Raji (cell line): ENCODE measurements around the gene POLR1A.

ENCODE experiments used
- POLR2A ChIP-seq: IDR thresholded peaks from 2 replicates; pipeline ENCODE4 v1.6.1; 2011; ENCODE audit warnings: low read depth, low read length, control low read depth; ENCODE audit not compliant: insufficient read depth

POLR1A gene

DNA sequence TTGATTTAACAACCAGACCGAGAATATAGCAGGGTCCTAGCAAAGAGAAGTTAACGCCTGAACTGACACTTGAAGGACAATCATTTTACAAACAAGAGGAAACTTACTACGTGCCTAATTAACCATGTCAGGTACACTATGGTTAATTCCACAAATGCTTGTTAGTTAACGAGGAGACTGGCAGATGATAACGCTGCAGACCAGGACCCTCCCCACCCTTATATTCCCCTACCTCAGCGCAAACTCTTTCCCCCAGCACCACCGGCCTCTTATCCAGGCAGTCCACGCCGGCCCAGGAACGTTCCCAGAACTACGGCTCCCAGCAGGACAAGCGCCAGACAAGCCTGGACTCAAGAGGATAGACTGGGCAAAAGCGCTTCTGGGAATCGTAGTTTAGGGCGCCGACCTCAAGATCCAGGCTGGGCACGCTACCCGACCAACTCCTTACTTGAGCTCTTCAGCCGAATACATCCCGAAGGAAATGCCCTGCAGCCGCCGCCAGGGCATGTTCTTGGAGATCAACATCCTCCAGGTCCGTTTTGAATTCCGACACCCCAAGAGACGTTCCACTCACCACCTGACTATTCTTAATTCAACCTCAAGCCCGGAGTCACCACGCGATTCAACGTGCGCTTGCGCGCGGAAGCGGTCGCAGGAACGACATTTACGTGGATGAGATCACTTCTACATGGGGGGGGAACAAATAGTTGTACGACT is at the start of gene POLR1A:
TSS of gene POLR1A (minus strand) at position 635 of the 717 bp plus-strand sequence. CDS start at position 525, 110 bp downstream.
- TF ChIP-seq POLR2A, result no peak; the same call in 1 of the 2 replicates

DNA sequence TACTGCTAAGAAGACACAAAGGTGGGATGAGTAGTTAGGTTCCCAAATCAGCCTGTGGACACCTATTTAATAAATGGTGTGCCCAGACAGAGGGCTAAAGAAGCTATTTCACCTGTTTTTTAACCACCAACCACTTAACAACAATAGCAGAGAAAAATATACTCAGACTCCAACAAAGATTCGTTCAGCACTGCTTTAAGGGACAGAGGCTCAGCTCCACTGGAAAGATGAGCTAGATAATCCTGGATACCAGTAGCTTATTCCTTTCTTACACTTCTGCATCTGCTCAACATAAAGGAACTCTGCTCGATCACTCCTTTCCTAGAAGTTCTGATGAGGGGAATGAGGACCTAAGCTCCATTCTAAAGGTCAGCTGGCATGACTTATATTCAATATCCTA is 44.8 kb upstream of the POLR1A start:
- TF ChIP-seq POLR2A, result no peak

DNA sequence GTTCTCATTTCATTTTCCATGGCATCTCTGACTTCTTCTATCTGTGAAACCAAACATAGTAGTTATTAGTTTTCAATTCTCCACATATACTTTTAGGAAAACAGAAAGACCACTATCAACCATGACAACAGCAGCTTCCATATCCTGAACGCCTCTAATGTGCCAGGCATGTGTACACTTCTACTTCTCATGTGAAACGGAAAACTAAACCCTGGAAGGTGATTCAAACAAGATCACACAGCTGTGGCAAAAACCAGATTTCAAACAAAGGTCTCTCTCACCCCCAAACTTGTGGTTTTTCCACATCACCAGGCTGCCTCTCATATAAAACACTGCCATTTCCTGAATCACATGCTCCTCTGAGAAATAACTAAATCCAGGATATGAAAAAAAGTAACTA is 42.1 kb upstream of the POLR1A start:
- TF ChIP-seq POLR2A, result no peak

DNA sequence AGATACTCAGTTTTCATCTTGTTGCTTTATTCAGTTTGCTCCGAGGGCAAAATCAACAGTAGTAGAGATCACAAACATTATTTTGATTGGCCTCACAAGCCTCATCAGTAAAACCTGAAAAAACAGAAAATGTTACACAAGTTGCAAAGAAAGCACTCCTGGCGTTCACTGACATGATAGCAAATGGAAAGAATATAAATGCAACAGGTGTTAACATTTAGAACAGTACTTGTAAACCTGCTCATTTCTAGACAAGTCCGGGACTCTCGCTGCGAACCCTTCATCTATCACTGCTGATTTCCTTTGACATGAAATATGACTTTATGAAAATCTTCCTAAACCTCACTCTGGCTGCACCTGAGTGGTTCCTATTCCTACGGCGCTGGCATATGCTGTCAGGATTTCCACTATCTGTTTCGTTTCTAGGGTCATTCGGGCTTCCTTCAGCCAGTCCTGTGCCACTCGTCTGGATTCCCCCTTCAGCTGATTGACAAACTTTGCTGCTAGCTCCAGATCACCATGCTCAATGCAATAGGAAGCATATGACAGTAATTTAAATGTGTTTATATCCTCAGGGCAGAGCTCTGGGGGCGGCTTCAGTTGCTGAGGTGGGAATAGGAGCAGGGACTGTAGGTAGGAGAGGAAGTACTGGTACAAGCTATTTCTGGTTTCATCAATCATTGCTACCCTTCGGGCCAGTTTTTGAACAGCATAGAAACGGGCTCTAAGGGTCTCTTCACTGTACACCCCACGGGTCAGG is 38.4 kb upstream of the POLR1A start:
- TF ChIP-seq POLR2A, result no peak

DNA sequence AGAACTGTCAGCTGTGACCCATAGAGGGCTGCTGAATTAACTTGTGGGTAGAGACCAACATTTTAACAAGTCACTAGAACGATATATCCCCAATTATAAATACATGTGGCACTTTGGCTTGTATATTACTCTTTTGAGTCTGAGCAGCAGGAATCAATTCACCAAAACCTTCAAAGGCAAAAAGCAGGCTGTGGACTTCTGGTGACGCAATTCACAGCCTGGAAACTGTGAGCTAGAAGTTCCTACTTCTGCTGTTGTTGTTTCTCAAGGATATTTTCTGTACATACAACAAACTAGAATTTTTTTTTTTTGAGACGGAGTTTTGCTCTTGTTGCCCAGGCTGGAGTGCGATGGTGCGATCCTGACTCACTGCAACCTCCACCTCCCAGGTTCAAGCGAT is 37.6 kb upstream of the POLR1A start:
- TF ChIP-seq POLR2A, result no peak

DNA sequence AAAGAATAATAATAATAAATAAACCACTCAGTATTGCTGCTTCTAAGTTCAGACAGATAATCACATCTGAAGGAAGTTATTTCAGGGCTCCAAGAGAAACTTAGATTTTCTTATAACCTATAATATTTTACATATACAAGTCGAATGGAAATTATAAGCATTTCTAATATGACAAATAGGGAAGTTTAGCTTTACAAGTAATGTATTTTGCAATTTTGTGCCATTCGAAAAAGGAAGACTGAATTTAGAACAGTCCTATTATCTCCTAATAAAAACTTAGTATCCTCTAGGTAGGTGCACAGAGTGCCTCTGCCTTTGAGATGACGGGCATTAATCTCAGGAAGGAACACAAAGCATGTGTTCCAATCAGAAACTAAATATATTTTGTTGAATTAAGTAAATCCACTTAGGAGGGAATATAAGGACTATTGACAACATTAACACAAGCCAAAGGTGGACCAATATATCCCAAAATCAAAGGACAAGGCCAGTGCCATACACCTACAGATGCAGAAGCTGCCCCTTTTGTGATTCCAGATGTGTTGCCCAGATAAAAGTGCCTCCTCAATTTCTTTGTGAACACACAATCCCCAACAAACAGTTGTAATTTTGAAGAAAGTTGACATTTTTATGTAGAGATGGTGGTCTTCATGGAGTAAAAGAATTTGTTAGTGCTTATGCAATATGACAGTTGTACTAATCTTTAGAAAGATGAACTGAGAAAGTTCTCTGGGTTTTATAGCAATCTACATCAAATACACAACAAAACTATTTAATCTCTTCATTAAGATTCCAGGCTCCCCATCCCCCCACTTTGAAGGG is 37.0 kb upstream of the POLR1A start:
- TF ChIP-seq POLR2A, result no peak

DNA sequence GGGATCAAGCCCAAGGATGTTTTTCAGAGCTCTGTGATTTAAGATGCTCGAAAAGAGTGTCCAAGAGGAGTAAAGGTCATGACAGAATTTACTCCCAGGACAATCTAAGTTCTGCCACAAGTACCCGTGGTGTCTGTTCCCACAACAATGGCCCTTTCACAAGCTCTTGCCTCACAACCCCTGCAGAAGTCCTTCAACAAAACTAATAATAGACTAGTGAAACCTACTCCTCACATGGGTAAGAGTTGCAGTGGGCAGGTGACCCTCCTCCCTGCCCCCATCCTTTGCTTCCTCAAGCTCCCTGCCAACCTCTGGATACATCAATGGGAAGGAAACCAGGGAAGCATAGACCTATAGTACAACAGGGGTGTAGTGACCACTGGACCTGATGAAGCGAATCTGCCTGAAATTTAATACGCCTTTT is 35.3 kb upstream of the POLR1A start:
- no peak for TF ChIP-seq POLR2A

DNA sequence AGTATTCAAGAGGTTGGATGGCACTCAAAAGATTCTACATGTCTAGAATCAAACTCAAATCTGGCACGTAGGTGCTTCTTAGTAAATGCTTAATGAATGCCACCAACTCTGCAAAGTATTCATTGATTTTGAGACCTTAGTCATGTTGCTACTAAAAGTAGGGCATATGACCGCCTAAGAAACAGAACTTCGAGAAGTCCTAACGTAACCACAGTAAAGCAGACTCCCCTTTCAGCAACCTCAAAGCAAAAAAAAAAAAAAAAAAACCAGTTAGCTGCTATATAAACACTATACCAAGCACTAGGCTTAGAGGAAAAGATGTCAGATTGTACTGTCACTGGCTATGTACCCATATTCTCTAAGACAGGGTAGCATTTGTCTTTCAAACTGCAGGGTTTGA is 34.3 kb upstream of the POLR1A start:
- TF ChIP-seq POLR2A, result no peak

DNA sequence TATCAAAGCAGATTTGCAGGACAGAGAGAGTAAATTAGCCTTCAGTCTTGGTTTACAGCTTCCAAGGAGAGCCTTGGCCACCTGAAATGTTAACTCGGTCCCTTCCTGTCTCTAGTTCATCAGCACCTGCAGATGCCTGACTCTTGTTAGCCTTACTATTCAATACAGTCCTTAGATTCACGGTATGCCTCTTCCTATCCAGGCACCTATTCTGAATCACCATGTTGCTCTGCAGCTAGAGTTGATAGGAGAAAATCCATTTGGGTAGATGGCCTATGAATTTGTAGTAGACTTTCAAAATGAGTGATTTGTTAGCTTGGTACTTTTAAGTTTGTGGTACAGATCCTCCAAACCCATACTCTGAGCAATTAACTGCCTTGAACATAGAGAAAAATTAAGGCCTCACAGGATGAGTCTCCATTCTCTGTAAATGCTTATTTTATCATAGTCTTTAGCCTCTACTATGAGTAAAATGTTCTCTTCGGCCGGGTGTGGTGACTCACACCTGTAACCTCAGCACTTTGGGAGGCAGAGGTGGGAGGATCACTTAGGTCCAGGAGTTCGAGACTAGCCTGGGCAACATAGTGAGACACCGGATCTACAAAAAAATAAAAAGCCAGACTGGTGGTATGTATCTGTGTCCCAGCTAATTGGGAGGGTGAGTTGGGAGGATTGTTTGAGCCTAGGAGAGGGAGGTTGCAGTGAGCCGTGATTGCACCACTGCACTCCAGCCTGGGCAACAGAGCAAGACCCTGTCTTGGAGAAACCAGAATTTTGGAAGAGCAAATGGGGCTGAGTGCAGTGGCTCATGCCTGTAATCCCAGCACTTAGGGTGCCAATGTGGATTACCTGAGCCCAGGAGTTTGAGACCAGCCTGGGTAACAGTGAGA is 33.3 kb upstream of the POLR1A start:
- TF ChIP-seq POLR2A, result no peak

DNA sequence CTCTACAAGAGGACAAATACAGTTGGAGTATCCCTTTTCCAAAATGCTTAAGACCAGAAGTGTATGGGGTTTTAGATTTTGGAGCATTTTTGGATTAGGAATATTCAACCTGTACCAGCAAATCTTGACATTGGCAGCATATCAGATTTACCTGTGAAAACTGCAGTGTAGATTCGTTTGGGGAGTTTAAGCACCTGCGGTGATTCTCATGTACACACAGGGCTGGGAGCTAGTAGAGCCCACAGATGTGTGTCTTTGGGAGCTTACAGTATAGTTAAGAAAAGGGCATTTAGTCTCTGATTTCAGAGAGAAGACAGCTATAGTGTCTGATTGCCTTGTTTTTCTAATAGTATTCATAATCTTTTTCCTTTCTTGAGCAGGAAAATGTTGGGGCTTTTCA is 30.5 kb upstream of the POLR1A start:
- no peak for TF ChIP-seq POLR2A

DNA sequence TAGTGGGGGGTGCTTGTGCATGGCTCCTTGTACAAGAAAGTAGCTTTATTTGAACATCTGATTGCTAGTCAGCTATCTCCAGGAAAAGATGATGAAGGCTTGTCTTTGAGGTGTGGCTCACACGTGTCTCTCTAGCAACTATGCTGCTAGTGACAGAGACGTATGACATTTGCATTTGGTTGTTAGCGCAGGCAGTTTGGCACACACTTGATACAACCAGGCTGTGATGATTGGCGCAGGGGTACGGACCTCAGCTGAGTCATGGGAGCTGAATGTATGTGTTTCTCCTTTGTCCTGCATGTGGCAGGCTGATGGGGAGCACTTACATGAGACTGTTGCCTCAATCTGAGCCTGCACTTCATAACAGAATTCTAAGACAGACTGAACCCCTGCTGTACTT is 30.0 kb upstream of the POLR1A start:
- TF ChIP-seq POLR2A, result no peak

DNA sequence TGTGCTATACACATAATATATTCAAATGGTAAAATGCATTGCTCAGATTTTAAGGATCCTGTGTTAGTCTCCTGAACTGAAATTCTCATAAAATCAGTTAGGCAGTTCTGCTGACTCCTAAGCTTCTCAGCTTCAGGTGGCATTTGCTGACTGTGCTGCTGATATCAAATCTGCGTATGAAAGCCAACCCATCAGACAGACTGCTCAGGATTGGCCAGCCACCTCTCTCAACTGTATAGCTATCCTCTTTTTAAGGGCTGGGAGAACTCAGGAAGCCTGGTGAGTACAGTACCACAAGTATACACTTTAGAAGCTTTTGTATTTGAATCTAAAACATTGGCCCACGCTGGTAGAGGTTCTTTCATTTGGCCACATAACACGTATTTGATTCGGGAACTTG is 29.0 kb upstream of the POLR1A start:
- TF ChIP-seq POLR2A, result no peak

DNA sequence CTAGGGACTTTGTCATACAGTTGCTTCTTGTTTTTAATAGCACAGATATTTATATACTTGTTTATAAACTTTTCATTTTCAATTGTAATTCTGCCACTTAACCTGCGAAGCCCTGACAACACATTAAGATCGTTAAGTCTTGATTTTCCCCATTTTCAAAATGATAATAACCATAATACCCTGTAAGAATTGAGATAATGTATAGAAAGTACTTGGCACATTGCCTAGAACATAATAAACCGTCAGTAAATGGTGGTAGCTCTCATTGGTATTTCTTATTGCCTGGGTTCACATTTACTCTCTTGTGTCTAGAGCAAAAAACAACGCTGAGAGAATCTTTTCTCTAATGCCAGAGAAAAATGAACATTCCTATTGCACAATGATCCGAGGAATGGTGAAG is 19.0 kb upstream of the POLR1A start:
- no peak for TF ChIP-seq POLR2A

DNA sequence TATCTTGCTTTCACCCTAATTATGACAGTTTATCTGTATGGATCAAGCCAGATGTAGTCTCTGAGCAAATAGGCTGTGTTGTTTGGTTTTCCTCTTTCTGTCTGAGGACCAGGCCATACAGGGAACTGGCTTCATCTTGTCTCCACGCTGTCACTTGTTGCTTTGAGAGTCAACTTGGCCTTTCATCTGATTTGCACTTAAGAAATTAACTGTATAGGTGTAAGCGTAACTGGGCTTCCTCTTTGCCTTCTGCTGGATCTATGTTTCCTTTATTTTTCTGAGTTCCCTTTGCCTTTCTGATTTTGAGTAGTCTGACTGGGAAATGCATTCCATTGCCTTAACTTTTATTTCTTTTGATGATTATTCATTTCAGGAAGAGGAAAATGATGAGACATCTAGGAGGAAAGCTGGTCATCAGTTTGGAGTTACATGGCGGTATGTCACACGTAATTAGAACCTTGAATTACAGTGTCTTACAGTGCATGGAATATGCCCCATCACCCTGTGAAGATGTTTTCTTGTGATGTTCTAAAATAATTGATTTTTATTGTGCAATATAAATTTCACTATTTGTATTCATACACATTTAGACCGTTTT is 17.7 kb upstream of the POLR1A start:
- TF ChIP-seq POLR2A, result no peak
